ENCODE measurements around the gene FCRL4. TPM values are rescaled to one million over a fixed set of nuclear protein-coding genes. Genes with fewer than 3 reads are reported as not detected.

FCRL4 gene
- total and polyA plus RNA-seq, 4 donors, result not detected

DNA sequence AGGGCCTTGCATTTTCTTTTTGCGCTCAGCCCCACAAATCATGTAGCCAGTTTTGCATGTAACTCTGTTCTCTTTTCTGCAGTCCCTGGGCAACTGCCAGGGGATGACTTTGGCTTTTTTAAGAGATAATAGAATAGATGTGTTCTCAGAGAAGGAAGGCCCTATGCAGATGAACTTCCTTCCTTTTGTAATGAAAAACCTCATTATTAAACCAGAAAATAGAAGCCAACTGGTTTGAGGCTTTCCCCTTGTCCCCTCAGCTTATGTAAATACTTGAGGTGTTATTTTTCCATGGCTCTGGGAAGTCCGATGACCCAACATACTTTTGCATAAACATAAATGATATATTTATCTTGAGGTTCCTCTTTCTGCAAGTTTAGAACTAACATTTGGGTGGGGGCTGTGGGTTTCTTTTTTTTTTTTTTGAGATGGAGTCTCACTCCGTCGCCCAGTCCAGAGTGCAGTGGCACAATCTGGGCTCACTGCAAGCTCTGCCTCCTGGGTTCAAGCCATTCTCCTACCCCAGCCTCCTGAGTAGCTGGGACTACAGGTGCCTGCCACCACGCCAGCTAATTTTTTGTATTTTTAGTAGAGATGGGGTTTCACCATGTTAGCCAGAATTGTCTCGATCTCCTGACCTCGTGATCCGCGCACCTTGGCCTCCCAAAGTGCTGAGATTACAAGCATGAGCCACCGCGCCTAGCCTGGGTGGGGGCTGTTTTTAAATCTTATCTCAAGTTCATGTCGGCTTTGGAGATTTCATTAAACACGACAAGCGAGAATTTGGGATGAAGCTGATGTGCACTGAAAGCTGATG is 31.2 kb downstream of the FCRL4 start:
- Histone ChIP-seq H3K4me3 (ENCODE audit: low read depth in 1 of 3, low read length in 3 of 3) (no peak overlapping the region), H3K36me3 (ENCODE audit: control insufficient read depth in 4 of 4, insufficient read depth in 3 of 4, low read depth in 1 of 4, low read length in 3 of 4) (no peaks in the 10 kb centered on the region), H3K27me3 (ENCODE audit: control insufficient read depth in 4 of 4, insufficient read depth in 4 of 4, low read length in 3 of 4) (no peaks in the 10 kb centered on the region), H3K9me3 (ENCODE audit: control insufficient read depth in 4 of 4, low read length in 3 of 4) (no peaks in the 10 kb centered on the region), H3K27ac (ENCODE audit: low read depth in 1 of 2, low read length in 2 of 2) (no peak overlapping the region), H3K4me1 (ENCODE audit: control insufficient read depth in 4 of 4, insufficient read depth in 4 of 4, low read length in 3 of 4) (no peaks in the 10 kb centered on the region), H3K9ac (ENCODE audit: low read depth in 1 of 2, low read length in 2 of 2) (no peak overlapping the region)
- no peak for DNase-seq (ENCODE audit: low spot score)
- TF ChIP-seq SP1 (IDR thresholded peaks at IDR 0.05) (no peak), JUND (IDR thresholded peaks at IDR 0.05) (no peak), NR2F2 (IDR thresholded peaks at IDR 0.05) (no peak), GABPA (IDR thresholded peaks at IDR 0.05 in 1 of 2, conservative IDR thresholded peaks at IDR 0.05 in 1 of 2) (no peak)
- TF ChIP-seq, protein P1, sequence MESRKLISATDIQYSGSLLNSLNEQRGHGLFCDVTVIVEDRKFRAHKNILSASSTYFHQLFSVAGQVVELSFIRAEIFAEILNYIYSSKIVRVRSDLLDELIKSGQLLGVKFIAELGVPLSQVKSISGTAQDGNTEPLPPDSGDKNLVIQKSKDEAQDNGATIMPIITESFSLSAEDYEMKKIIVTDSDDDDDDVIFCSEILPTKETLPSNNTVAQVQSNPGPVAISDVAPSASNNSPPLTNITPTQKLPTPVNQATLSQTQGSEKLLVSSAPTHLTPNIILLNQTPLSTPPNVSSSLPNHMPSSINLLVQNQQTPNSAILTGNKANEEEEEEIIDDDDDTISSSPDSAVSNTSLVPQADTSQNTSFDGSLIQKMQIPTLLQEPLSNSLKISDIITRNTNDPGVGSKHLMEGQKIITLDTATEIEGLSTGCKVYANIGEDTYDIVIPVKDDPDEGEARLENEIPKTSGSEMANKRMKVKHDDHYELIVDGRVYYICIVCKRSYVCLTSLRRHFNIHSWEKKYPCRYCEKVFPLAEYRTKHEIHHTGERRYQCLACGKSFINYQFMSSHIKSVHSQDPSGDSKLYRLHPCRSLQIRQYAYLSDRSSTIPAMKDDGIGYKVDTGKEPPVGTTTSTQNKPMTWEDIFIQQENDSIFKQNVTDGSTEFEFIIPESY (IDR thresholded peaks at IDR 0.05), result no peak
- TF ChIP-seq, protein P2, sequence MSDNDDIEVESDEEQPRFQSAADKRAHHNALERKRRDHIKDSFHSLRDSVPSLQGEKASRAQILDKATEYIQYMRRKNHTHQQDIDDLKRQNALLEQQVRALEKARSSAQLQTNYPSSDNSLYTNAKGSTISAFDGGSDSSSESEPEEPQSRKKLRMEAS (IDR thresholded peaks at IDR 0.05), result no peak
- TF ChIP-seq, protein P3, sequence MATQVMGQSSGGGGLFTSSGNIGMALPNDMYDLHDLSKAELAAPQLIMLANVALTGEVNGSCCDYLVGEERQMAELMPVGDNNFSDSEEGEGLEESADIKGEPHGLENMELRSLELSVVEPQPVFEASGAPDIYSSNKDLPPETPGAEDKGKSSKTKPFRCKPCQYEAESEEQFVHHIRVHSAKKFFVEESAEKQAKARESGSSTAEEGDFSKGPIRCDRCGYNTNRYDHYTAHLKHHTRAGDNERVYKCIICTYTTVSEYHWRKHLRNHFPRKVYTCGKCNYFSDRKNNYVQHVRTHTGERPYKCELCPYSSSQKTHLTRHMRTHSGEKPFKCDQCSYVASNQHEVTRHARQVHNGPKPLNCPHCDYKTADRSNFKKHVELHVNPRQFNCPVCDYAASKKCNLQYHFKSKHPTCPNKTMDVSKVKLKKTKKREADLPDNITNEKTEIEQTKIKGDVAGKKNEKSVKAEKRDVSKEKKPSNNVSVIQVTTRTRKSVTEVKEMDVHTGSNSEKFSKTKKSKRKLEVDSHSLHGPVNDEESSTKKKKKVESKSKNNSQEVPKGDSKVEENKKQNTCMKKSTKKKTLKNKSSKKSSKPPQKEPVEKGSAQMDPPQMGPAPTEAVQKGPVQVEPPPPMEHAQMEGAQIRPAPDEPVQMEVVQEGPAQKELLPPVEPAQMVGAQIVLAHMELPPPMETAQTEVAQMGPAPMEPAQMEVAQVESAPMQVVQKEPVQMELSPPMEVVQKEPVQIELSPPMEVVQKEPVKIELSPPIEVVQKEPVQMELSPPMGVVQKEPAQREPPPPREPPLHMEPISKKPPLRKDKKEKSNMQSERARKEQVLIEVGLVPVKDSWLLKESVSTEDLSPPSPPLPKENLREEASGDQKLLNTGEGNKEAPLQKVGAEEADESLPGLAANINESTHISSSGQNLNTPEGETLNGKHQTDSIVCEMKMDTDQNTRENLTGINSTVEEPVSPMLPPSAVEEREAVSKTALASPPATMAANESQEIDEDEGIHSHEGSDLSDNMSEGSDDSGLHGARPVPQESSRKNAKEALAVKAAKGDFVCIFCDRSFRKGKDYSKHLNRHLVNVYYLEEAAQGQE (IDR thresholded peaks at IDR 0.05), result no peak
- WGBS, result 83% methylated on average over 14 of the region's 14 CpGs

DNA sequence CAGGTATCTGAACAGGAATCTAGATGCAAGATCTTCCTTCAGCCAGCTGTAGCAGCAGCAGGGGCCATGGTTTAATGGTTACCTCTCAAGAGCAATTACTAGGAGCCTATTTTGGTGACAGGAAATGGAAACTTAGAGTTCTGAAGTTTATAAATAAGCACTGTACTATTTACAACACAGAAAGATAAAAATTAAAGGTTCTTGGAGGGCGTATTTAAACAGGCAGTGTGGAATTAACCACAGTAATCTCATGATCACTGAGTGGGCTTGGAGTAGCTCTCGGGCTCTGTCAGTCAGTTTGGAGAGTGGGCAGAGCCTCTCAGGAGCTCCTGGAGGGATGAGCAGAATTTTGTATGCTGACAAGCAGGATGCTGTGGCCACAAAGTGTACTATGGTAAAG is 35.4 kb downstream of the FCRL4 start:
- Histone ChIP-seq H3K27me3 (ENCODE audit: control insufficient read depth in 4 of 4, insufficient read depth in 4 of 4, low read length in 3 of 4) (peaks cover 0 to 5% (median 0%) of the 10 kb centered on the region in 4 donors), H3K4me3 (ENCODE audit: low read depth in 1 of 3, low read length in 3 of 3) (no peak overlapping the region), H3K36me3 (ENCODE audit: control insufficient read depth in 4 of 4, insufficient read depth in 3 of 4, low read depth in 1 of 4, low read length in 3 of 4) (no peaks in the 10 kb centered on the region), H3K9ac (ENCODE audit: low read depth in 1 of 2, low read length in 2 of 2) (no peak overlapping the region), H3K27ac (ENCODE audit: low read depth in 1 of 2, low read length in 2 of 2) (no peak overlapping the region), H3K4me1 (ENCODE audit: control insufficient read depth in 4 of 4, insufficient read depth in 4 of 4, low read length in 3 of 4) (no peaks in the 10 kb centered on the region), H3K9me3 (ENCODE audit: control insufficient read depth in 4 of 4, low read length in 3 of 4) (no peaks in the 10 kb centered on the region)
- TF ChIP-seq, protein P4, sequence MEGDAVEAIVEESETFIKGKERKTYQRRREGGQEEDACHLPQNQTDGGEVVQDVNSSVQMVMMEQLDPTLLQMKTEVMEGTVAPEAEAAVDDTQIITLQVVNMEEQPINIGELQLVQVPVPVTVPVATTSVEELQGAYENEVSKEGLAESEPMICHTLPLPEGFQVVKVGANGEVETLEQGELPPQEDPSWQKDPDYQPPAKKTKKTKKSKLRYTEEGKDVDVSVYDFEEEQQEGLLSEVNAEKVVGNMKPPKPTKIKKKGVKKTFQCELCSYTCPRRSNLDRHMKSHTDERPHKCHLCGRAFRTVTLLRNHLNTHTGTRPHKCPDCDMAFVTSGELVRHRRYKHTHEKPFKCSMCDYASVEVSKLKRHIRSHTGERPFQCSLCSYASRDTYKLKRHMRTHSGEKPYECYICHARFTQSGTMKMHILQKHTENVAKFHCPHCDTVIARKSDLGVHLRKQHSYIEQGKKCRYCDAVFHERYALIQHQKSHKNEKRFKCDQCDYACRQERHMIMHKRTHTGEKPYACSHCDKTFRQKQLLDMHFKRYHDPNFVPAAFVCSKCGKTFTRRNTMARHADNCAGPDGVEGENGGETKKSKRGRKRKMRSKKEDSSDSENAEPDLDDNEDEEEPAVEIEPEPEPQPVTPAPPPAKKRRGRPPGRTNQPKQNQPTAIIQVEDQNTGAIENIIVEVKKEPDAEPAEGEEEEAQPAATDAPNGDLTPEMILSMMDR (IDR thresholded peaks at IDR 0.05; ENCODE audit: low read depth, low read length, missing input control), result no peak
- TF ChIP-seq GABPA (IDR thresholded peaks at IDR 0.05 in 1 of 2, conservative IDR thresholded peaks at IDR 0.05 in 1 of 2), result no peak
- TF ChIP-seq YY1 (IDR thresholded peaks at IDR 0.05), result no peak
- TF ChIP-seq, protein P1 (IDR thresholded peaks at IDR 0.05), result no peak
- no peak for TF ChIP-seq RXRA (IDR thresholded peaks at IDR 0.05)
- TF ChIP-seq, protein P3 (IDR thresholded peaks at IDR 0.05), result no peak
- no peak for TF ChIP-seq FOXA1 (IDR thresholded peaks at IDR 0.05)
- TF ChIP-seq TAF1 (conservative IDR thresholded peaks at IDR 0.05), result no peak
- no peak for TF ChIP-seq FOXA2 (IDR thresholded peaks at IDR 0.05)
- TF ChIP-seq RAD21 (IDR thresholded peaks at IDR 0.05), result no peak
- TF ChIP-seq JUND (IDR thresholded peaks at IDR 0.05), result no peak
- no peak for TF ChIP-seq HNF4A (conservative IDR thresholded peaks at IDR 0.05)
- TF ChIP-seq, protein P5, sequence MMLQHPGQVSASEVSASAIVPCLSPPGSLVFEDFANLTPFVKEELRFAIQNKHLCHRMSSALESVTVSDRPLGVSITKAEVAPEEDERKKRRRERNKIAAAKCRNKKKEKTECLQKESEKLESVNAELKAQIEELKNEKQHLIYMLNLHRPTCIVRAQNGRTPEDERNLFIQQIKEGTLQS (IDR thresholded peaks at IDR 0.05), result no peak
- TF ChIP-seq, protein P2 (IDR thresholded peaks at IDR 0.05), result no peak
- no peak for TF ChIP-seq HNF4G (IDR thresholded peaks at IDR 0.05)
- no peak for DNase-seq (ENCODE audit: low spot score)
- WGBS, result 45% methylated on average over 2 of the region's 2 CpGs
